ENCODE results near the gene UFC1. TPM values are rescaled to one million over a fixed set of nuclear protein-coding genes. Genes with fewer than 3 reads are reported as not detected.

UFC1 gene
- total and polyA plus RNA-seq, 2 of the 13 experiments (the other 11 are each of a cell fraction or from before 2014, with no cell fraction given): 72.8 to 85.2 TPM

DNA sequence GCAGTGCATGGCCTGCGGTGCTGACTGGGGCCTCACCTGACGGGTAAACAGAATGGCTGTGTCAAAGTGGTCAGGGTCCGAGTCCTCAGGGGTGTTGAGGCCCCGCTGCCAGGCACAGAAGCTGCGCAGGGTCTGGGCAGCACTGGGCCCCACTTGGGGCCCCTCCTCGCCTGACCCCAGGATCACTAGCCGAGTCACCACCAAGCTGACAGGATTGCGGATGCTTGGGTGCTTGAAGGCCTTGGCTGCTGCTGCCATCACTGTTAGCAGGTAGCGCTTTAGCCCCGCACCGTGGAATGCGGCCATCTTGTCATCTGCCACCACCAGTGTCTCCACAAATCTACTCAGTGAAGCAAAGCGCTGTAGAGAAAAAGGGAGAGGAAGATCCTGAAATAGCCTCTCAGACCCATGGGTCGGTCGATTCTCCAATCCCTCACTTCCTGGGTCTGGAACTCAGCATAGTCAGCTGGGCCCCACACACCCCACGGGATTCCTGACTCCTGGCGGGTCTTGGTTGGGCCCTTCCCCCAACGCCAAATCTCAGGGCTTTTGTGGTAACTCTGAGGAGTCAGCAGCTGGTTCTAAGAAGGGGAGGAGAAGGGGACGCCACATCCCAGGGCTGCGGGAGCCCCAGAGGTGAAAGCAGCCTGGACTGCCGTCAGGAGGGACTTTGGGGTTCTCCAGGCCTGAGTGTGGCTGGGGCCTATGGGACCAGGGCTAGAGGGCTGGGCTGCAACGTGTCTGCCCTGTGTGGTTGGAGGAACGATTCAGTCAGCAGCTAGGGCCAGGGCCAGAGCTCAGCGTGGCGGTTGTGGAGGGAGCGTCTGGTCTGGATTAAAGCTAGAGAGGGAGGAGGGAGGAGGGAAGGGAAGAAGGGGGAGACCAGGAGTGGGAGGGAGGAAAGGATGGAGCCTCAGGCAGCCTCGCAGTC lies 43.0 kb downstream of the UFC1 start:
- intact Hi-C loops (cut with micrococcal nuclease; ENCODE audit: unreplicated experiment): no loop called here
- in situ Hi-C loops (cut with HindIII; ENCODE audit: extremely low pct_ligation_motif_present, low pct_unique_long_range_greater_than_20kb): loop anchor here (5.0 kb wide), 1 partner anchor 186 kb away; no protein-coding TSS in a partner anchor
- Histone ChIP-seq H3K9ac (ENCODE audit: insufficient read depth, low read depth, low read length) (no peak overlapping the region), H4K20me1 (ENCODE audit: insufficient read depth, low read length) (no peaks in the 10 kb centered on the region), H3K79me2 (ENCODE audit: insufficient read depth, low read length) (no peaks in the 10 kb centered on the region), H2AFZ (ENCODE audit: low read length) (no peak overlapping the region), H3K4me2 (ENCODE audit: low read depth, low read length) (peak overlapping the region; percentile 98), H3K4me3 (replicated peaks in 1 of 3; ENCODE audit: insufficient read depth in 1 of 3, low read depth in 2 of 3, low read length in 3 of 3) (no peak overlapping the region), H3K9me3 (ENCODE audit: low read length) (no peaks in the 10 kb centered on the region), H3K27ac (ENCODE audit: extremely low read length, insufficient read depth, low read length) (no peak overlapping the region), H3K27me3 (ENCODE audit: control insufficient read depth in 1 of 2, insufficient read depth in 2 of 2, low read length in 2 of 2) (no peaks in the 10 kb centered on the region), H3K4me1 (ENCODE audit: insufficient read depth, low read length) (peaks cover 70% of the 10 kb centered on the region), H3K36me3 (replicated peaks in 1 of 2; ENCODE audit: control insufficient read depth in 1 of 2, insufficient read depth in 2 of 2, low read length in 2 of 2) (no peaks in the 10 kb centered on the region; a peak in 1 of 5 replicates)
- DNase-seq (ENCODE audit: low spot score): no peak
- ATAC-seq: no peak
- WGBS (ENCODE audit: low lambda C conversion rate): 75% methylated on average over 17 of the region's 27 CpGs
- no TSS peak for BruUV-seq (replicated peaks)
- POLR2A ChIA-PET: interaction anchor here (3.5 kb wide), 1 partner anchor 27 kb away, joined by 44 read pairs; the partner anchor contains the start of genes APOA2 and TOMM40L
- no peak for FAIRE-seq
- CTCF ChIA-PET (ENCODE audit: low intra/inter-chr PET ratio, low total read pairs): no interaction called here
- no peak for TF ChIP-seq TAF1 (CRISPR knock-in tag; IDR thresholded peaks at IDR 0.05)
- no peak for TF ChIP-seq CBX1 (IDR thresholded peaks at IDR 0.05; ENCODE audit: low read depth)
- TF ChIP-seq, protein P1, sequence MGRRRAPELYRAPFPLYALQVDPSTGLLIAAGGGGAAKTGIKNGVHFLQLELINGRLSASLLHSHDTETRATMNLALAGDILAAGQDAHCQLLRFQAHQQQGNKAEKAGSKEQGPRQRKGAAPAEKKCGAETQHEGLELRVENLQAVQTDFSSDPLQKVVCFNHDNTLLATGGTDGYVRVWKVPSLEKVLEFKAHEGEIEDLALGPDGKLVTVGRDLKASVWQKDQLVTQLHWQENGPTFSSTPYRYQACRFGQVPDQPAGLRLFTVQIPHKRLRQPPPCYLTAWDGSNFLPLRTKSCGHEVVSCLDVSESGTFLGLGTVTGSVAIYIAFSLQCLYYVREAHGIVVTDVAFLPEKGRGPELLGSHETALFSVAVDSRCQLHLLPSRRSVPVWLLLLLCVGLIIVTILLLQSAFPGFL (CRISPR knock-in tag; IDR thresholded peaks at IDR 0.05): no peak
- TF ChIP-seq, protein P2, sequence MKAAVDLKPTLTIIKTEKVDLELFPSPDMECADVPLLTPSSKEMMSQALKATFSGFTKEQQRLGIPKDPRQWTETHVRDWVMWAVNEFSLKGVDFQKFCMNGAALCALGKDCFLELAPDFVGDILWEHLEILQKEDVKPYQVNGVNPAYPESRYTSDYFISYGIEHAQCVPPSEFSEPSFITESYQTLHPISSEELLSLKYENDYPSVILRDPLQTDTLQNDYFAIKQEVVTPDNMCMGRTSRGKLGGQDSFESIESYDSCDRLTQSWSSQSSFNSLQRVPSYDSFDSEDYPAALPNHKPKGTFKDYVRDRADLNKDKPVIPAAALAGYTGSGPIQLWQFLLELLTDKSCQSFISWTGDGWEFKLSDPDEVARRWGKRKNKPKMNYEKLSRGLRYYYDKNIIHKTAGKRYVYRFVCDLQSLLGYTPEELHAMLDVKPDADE (CRISPR knock-in tag; IDR thresholded peaks at IDR 0.05): no peak
- no peak for TF ChIP-seq ARNTL (CRISPR knock-in tag; IDR thresholded peaks at IDR 0.05)
- TF ChIP-seq MZF1 (CRISPR knock-in tag; IDR thresholded peaks at IDR 0.05; ENCODE audit: borderline replicate concordance): no peak
- TF ChIP-seq, protein P3, sequence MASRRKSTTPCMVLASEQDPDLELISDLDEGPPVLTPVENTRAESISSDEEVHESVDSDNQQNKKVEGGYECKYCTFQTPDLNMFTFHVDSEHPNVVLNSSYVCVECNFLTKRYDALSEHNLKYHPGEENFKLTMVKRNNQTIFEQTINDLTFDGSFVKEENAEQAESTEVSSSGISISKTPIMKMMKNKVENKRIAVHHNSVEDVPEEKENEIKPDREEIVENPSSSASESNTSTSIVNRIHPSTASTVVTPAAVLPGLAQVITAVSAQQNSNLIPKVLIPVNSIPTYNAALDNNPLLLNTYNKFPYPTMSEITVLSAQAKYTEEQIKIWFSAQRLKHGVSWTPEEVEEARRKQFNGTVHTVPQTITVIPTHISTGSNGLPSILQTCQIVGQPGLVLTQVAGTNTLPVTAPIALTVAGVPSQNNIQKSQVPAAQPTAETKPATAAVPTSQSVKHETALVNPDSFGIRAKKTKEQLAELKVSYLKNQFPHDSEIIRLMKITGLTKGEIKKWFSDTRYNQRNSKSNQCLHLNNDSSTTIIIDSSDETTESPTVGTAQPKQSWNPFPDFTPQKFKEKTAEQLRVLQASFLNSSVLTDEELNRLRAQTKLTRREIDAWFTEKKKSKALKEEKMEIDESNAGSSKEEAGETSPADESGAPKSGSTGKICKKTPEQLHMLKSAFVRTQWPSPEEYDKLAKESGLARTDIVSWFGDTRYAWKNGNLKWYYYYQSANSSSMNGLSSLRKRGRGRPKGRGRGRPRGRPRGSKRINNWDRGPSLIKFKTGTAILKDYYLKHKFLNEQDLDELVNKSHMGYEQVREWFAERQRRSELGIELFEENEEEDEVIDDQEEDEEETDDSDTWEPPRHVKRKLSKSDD (CRISPR knock-in tag; IDR thresholded peaks at IDR 0.05; ENCODE audit: low read depth): no peak
- TF ChIP-seq, protein P4, sequence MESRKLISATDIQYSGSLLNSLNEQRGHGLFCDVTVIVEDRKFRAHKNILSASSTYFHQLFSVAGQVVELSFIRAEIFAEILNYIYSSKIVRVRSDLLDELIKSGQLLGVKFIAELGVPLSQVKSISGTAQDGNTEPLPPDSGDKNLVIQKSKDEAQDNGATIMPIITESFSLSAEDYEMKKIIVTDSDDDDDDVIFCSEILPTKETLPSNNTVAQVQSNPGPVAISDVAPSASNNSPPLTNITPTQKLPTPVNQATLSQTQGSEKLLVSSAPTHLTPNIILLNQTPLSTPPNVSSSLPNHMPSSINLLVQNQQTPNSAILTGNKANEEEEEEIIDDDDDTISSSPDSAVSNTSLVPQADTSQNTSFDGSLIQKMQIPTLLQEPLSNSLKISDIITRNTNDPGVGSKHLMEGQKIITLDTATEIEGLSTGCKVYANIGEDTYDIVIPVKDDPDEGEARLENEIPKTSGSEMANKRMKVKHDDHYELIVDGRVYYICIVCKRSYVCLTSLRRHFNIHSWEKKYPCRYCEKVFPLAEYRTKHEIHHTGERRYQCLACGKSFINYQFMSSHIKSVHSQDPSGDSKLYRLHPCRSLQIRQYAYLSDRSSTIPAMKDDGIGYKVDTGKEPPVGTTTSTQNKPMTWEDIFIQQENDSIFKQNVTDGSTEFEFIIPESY (CRISPR knock-in tag; IDR thresholded peaks at IDR 0.05): no peak; the same call in 1 of the 2 replicates
- no peak for TF ChIP-seq NONO (IDR thresholded peaks at IDR 0.05)
- TF ChIP-seq NONO (CRISPR knock-in tag; conservative IDR thresholded peaks at IDR 0.05): no peak
- TF ChIP-seq RAD21 (CRISPR knock-in tag; IDR thresholded peaks at IDR 0.05): no peak
- TF ChIP-seq KLF12 (CRISPR knock-in tag; IDR thresholded peaks at IDR 0.05; ENCODE audit: borderline replicate concordance): no peak
- no peak for TF ChIP-seq NFE2L1 (CRISPR knock-in tag; IDR thresholded peaks at IDR 0.05; ENCODE audit: borderline replicate concordance)
- no peak for TF ChIP-seq HOXA9 (CRISPR knock-in tag; IDR thresholded peaks at IDR 0.05; ENCODE audit: borderline replicate concordance)
- no peak for TF ChIP-seq ZSCAN29 (CRISPR knock-in tag; conservative IDR thresholded peaks at IDR 0.05)

Measured in HepG2 (cell line).